ENCODE measurements around the gene RTP2. TPM values are rescaled to one million over a fixed set of nuclear protein-coding genes. Genes with fewer than 3 reads are reported as not detected.

The RTP2 gene
- total RNA-seq, 1 experiment from 2014 or later = not detected

DNA sequence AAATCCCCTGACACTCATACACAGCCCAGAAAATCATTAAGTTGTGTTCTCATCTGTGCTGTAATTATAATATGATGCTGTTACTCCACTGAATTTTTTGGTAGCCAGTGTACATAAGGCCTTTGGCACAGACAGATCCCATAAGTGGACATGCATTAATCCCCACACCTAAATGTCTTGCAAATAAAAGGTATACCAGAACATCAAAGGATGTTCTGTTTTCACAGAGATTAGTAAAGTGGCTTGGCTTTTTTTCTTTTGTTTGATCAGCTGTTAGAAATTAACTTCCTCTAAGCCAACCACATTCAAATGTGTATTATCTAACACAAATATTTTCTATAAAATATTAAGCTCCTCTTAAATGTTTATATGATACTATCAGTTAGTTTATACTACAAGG is 34.8 kb downstream of the RTP2 start:
- ChIA-PET RAD21 (ENCODE audit: low non-redundant PET in 1 of 2, low total read pairs in 2 of 2, uncharacterized antibody in 2 of 2, unreplicated experiment in 2 of 2) (interaction anchor here in 1 of 2 experiments (0.6 kb wide), 1 partner anchor 70 kb away, joined by 3 read pairs; no protein-coding TSS in a partner anchor), POLR2A (no interaction called here), CTCF (interaction anchor here (1.4 to 3.9 kb wide), 2 partner anchors 11 to 348 kb away, joined by 4 to 24 read pairs; no protein-coding TSS in a partner anchor)
- H3K9me2 ChIP-seq (ENCODE audit: insufficient read depth) = no peaks in the 10 kb centered on the region
- H3K27me3 ChIP-seq (ENCODE audit: insufficient read depth, low read length) = peaks cover 83% of the 10 kb centered on the region
- no peak overlapping the region for H3K4me2 ChIP-seq (ENCODE audit: low read length)
- no peaks in the 10 kb centered on the region for H3K36me3 ChIP-seq (ENCODE audit: control insufficient read depth in 1 of 2, insufficient read depth in 2 of 2, low read length in 2 of 2)
- H3K9ac ChIP-seq (ENCODE audit: low read length) = no peak overlapping the region
- no TSS peak for BruUV-seq (replicated peaks)
- no peaks in the 10 kb centered on the region for H4K20me1 ChIP-seq (ENCODE audit: insufficient read depth)
- H2AFZ ChIP-seq (ENCODE audit: low read depth, low read length, poor library complexity, severe bottlenecking) = no peak overlapping the region
- ATAC-seq = no peak
- intact Hi-C loops (cut with micrococcal nuclease) = loop anchor here (5.0 kb wide), 1 partner anchor 45 kb away; no protein-coding TSS in a partner anchor
- no peak overlapping the region for H3K27ac ChIP-seq (ENCODE audit: low read depth, low read length)
- no peaks in the 10 kb centered on the region for H3K79me2 ChIP-seq (ENCODE audit: insufficient read depth, low read length)
- DNase-seq (ENCODE audit: low read depth, low spot score) = no peak
- no peak overlapping the region for H3K4me3 ChIP-seq (replicated peaks in 1 of 2; ENCODE audit: low read depth in 1 of 2, low read length in 2 of 2)
- no peaks in the 10 kb centered on the region for H3K4me1 ChIP-seq (ENCODE audit: control insufficient read depth in 1 of 2, insufficient read depth in 2 of 2, low read length in 2 of 2)
- no peaks in the 10 kb centered on the region for H3K9me3 ChIP-seq (ENCODE audit: control insufficient read depth in 1 of 2, insufficient read depth in 1 of 2, low read depth in 1 of 2, low read length in 2 of 2)
- TF ChIP-seq, protein P1, sequence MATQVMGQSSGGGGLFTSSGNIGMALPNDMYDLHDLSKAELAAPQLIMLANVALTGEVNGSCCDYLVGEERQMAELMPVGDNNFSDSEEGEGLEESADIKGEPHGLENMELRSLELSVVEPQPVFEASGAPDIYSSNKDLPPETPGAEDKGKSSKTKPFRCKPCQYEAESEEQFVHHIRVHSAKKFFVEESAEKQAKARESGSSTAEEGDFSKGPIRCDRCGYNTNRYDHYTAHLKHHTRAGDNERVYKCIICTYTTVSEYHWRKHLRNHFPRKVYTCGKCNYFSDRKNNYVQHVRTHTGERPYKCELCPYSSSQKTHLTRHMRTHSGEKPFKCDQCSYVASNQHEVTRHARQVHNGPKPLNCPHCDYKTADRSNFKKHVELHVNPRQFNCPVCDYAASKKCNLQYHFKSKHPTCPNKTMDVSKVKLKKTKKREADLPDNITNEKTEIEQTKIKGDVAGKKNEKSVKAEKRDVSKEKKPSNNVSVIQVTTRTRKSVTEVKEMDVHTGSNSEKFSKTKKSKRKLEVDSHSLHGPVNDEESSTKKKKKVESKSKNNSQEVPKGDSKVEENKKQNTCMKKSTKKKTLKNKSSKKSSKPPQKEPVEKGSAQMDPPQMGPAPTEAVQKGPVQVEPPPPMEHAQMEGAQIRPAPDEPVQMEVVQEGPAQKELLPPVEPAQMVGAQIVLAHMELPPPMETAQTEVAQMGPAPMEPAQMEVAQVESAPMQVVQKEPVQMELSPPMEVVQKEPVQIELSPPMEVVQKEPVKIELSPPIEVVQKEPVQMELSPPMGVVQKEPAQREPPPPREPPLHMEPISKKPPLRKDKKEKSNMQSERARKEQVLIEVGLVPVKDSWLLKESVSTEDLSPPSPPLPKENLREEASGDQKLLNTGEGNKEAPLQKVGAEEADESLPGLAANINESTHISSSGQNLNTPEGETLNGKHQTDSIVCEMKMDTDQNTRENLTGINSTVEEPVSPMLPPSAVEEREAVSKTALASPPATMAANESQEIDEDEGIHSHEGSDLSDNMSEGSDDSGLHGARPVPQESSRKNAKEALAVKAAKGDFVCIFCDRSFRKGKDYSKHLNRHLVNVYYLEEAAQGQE (IDR thresholded peaks at IDR 0.05; ENCODE audit: low read depth) = no peak
- TF ChIP-seq JUND (IDR thresholded peaks at IDR 0.05) (no peak), ELF1 (IDR thresholded peaks at IDR 0.05; ENCODE audit: borderline replicate concordance, low read depth) (no peak), YY1 (IDR thresholded peaks at IDR 0.05; ENCODE audit: extremely low read depth, insufficient replicate concordance, low read depth, low read length) (no peak), TCF7L2 (IDR thresholded peaks at IDR 0.05; ENCODE audit: borderline replicate concordance, extremely low read depth, insufficient read depth, insufficient read length) (no peak), ZFX (IDR thresholded peaks at IDR 0.05) (no peak), CEBPB (IDR thresholded peaks at IDR 0.05; ENCODE audit: low read depth) (no peak), SIN3A (IDR thresholded peaks at IDR 0.05; ENCODE audit: low read depth) (no peak)
- TF ChIP-seq, protein P2, sequence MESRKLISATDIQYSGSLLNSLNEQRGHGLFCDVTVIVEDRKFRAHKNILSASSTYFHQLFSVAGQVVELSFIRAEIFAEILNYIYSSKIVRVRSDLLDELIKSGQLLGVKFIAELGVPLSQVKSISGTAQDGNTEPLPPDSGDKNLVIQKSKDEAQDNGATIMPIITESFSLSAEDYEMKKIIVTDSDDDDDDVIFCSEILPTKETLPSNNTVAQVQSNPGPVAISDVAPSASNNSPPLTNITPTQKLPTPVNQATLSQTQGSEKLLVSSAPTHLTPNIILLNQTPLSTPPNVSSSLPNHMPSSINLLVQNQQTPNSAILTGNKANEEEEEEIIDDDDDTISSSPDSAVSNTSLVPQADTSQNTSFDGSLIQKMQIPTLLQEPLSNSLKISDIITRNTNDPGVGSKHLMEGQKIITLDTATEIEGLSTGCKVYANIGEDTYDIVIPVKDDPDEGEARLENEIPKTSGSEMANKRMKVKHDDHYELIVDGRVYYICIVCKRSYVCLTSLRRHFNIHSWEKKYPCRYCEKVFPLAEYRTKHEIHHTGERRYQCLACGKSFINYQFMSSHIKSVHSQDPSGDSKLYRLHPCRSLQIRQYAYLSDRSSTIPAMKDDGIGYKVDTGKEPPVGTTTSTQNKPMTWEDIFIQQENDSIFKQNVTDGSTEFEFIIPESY (IDR thresholded peaks at IDR 0.05; ENCODE audit: extremely low read depth, insufficient replicate concordance, low read length) = no peak
